Fibroblast of lung (primary cell): Measurements from ENCODE around the gene PLXNA4. TPM values are rescaled to one million over a fixed set of nuclear protein-coding genes. Genes with fewer than 3 reads are reported as not detected.

ENCODE experiments used
- DNase-seq, 2 donors: peaks; one replicate each; pipeline versions ENCODE4 v3.0.0 to v3.0.0-alpha.2; 2010; ENCODE audit warnings: low read depth in 2 of 2
- H2AFZ ChIP-seq: 2 replicates; pipeline ENCODE4 v1.5.1; 2012; ENCODE audit warnings: low read length, control low read depth, inconsistent platforms
- H3K27ac ChIP-seq: 2 replicates; pipeline ENCODE4 v1.5.1; 2011; ENCODE audit warnings: low read length, control low read depth; ENCODE audit not compliant: insufficient read depth
- H3K27me3 ChIP-seq: 2 replicates; pipeline ENCODE4 v1.5.1; 2011; ENCODE audit warnings: mild to moderate bottlenecking, low read length; ENCODE audit not compliant: control insufficient read depth, insufficient read depth
- H3K36me3 ChIP-seq: 2 replicates; pipeline ENCODE4 v1.5.1; 2011; ENCODE audit warnings: low read length; ENCODE audit not compliant: control insufficient read depth, insufficient read depth
- H3K4me1 ChIP-seq: 2 replicates; pipeline ENCODE4 v1.5.1; 2011; ENCODE audit warnings: low read length; ENCODE audit not compliant: control insufficient read depth, insufficient read depth; ENCODE audit errors: extremely low read depth
- H3K4me2 ChIP-seq: 2 replicates; pipeline ENCODE4 v1.5.1; 2011; ENCODE audit warnings: low read length, control low read depth; ENCODE audit not compliant: insufficient read depth; ENCODE audit errors: extremely low read depth
- H3K4me3 ChIP-seq, 4 experiments: fragments of 200-600 bp in 1 of 4; sonication (generic) in 1 of 4; replicated peaks in 1 of 4; 2 replicates each; pipeline ENCODE4 v1.5.1; 2011 to 2016; ENCODE audit warnings: low read length in 4 of 4, low read depth in 3 of 4, mild to moderate bottlenecking in 3 of 4, control low read depth in 2 of 4, inconsistent platforms in 1 of 4, mixed read lengths in 1 of 4; ENCODE audit not compliant: insufficient read depth in 1 of 4; ENCODE audit errors: control extremely low read depth in 1 of 4
- H3K79me2 ChIP-seq: 2 replicates; pipeline ENCODE4 v1.5.1; 2012; ENCODE audit warnings: mild to moderate bottlenecking, low read length, inconsistent platforms; ENCODE audit not compliant: control insufficient read depth, insufficient read depth
- H3K9ac ChIP-seq: 2 replicates; pipeline ENCODE4 v1.5.1; 2011; ENCODE audit warnings: mild to moderate bottlenecking, low read length, control low read depth; ENCODE audit not compliant: insufficient read depth
- H3K9me3 ChIP-seq: 2 replicates; pipeline ENCODE4 v1.5.1; 2012; ENCODE audit warnings: low read depth, low read length; ENCODE audit not compliant: control insufficient read depth, insufficient read depth
- H4K20me1 ChIP-seq: 2 replicates; pipeline ENCODE4 v1.5.1; 2011; ENCODE audit warnings: low read length; ENCODE audit not compliant: control insufficient read depth, insufficient read depth; ENCODE audit errors: extremely low read depth
- EZH2 ChIP-seq: IDR thresholded peaks from 2 replicates; pipeline ENCODE4 v1.5.1; 2012; ENCODE audit warnings: low read length, control low read depth, mild to moderate bottlenecking; ENCODE audit errors: missing control alignments
- polyA plus RNA-seq, 2 donors: library from polyadenylated mRNA; depleted of rRNA in 1 of 2; stranded (reverse) in 1 of 2; unstranded in 1 of 2; fragments of >200 nt; gene quantifications; 2 replicates each; pipeline ENCODE4 v1.2.1, GENCODE V29; 2011 to 2012; ENCODE audit warnings: missing spikeins in 1 of 2
- total RNA-seq: library from RNA; depleted of rRNA; stranded (reverse); fragments of >200 nt; gene quantifications from 2 replicates; pipeline ENCODE4 v1.2.1, GENCODE V29; 2014
- TF ChIP-seq, protein P1 (sequence below), 2 donors: IDR thresholded peaks in 1 of 2; conservative IDR thresholded peaks in 1 of 2; 1 replicate in 1 of 2; 2 replicates in 1 of 2; pipeline ENCODE4 v1.5.1; 2011 to 2012; ENCODE audit warnings: low read length in 2 of 2, control low read depth in 1 of 2, inconsistent platforms in 1 of 2, low read depth in 1 of 2, mild to moderate bottlenecking in 1 of 2

The PLXNA4 gene
- total and polyA plus RNA-seq, 2 donors (not counting 1 experiment from before 2014, with no cell fraction given) = 1.2 to 1.5 TPM

GRCh38 chr7:132544999-132545398 lies 31.3 kb downstream of the PLXNA4 start:
- DNase-seq = no peak
- no peaks in the 10 kb centered on the region for H4K20me1 ChIP-seq
- TF ChIP-seq, protein P1, sequence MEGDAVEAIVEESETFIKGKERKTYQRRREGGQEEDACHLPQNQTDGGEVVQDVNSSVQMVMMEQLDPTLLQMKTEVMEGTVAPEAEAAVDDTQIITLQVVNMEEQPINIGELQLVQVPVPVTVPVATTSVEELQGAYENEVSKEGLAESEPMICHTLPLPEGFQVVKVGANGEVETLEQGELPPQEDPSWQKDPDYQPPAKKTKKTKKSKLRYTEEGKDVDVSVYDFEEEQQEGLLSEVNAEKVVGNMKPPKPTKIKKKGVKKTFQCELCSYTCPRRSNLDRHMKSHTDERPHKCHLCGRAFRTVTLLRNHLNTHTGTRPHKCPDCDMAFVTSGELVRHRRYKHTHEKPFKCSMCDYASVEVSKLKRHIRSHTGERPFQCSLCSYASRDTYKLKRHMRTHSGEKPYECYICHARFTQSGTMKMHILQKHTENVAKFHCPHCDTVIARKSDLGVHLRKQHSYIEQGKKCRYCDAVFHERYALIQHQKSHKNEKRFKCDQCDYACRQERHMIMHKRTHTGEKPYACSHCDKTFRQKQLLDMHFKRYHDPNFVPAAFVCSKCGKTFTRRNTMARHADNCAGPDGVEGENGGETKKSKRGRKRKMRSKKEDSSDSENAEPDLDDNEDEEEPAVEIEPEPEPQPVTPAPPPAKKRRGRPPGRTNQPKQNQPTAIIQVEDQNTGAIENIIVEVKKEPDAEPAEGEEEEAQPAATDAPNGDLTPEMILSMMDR (conservative IDR thresholded peaks at IDR 0.05 in 1 of 2, IDR thresholded peaks at IDR 0.05 in 1 of 2; ENCODE audit: low read depth in 1 of 2, low read length in 2 of 2) = no peak
- no peak for TF ChIP-seq EZH2
- peaks cover 4% of the 10 kb centered on the region for H3K4me1 ChIP-seq
- no peak overlapping the region for H2AFZ ChIP-seq
- no peak overlapping the region for H3K4me3 ChIP-seq
- no peaks in the 10 kb centered on the region for H3K9me3 ChIP-seq
- H3K79me2 ChIP-seq = no peaks in the 10 kb centered on the region
- H3K27me3 ChIP-seq = no peaks in the 10 kb centered on the region
- no peak overlapping the region for H3K27ac ChIP-seq
- H3K36me3 ChIP-seq = no peaks in the 10 kb centered on the region
- no peak overlapping the region for H3K9ac ChIP-seq
- H3K4me2 ChIP-seq = no peak overlapping the region

GRCh38 chr7:132544025-132544424 lies 32.2 kb downstream of the PLXNA4 start:
- no peaks in the 10 kb centered on the region for H3K9me3 ChIP-seq
- no peak overlapping the region for H3K27ac ChIP-seq
- no peak for DNase-seq
- H3K4me2 ChIP-seq = no peak overlapping the region
- no peak overlapping the region for H3K4me3 ChIP-seq
- H3K27me3 ChIP-seq = no peaks in the 10 kb centered on the region
- no peaks in the 10 kb centered on the region for H3K79me2 ChIP-seq
- no peak overlapping the region for H2AFZ ChIP-seq
- H3K36me3 ChIP-seq = no peaks in the 10 kb centered on the region
- H3K4me1 ChIP-seq = peaks cover 2% of the 10 kb centered on the region
- no peak overlapping the region for H3K9ac ChIP-seq
- TF ChIP-seq, protein P1 (conservative IDR thresholded peaks at IDR 0.05 in 1 of 2, IDR thresholded peaks at IDR 0.05 in 1 of 2; ENCODE audit: low read depth in 1 of 2, low read length in 2 of 2) = no peak
- no peak for TF ChIP-seq EZH2
- no peaks in the 10 kb centered on the region for H4K20me1 ChIP-seq

DNA sequence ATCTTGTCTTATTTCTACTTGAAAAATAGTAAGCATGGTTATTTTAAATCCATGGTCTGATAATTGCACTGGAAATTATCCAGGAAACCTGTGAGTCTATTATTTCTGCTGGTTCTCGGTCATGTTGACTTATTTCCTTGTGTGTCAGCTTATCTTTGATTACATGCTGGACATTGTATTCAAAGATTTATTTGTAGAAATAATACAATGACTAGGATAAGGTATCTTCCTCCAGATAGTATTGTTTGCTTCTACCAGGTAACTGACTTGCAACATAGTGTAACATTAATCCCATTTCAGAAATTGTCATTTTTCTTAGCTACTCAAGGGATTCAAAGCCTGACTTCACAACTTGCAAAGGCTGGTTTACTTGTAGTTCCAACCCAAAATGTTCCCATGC lies 33.4 kb downstream of the PLXNA4 start:
- Histone ChIP-seq H3K27ac (no peak overlapping the region), H3K4me3 (no peak overlapping the region), H3K27me3 (no peaks in the 10 kb centered on the region), H3K79me2 (no peaks in the 10 kb centered on the region), H3K9me3 (no peaks in the 10 kb centered on the region), H3K4me2 (no peak overlapping the region), H2AFZ (no peak overlapping the region), H4K20me1 (no peaks in the 10 kb centered on the region), H3K9ac (no peak overlapping the region), H3K36me3 (no peaks in the 10 kb centered on the region), H3K4me1 (no peaks in the 10 kb centered on the region)
- no peak for DNase-seq
- no peak for TF ChIP-seq EZH2
- TF ChIP-seq, protein P1 (conservative IDR thresholded peaks at IDR 0.05 in 1 of 2, IDR thresholded peaks at IDR 0.05 in 1 of 2; ENCODE audit: low read depth in 1 of 2, low read length in 2 of 2) = no peak
